Prostate gland (tissue), 2 donors: ENCODE data around the gene CACNG1. TPM values are rescaled to one million over a fixed set of nuclear protein-coding genes. Genes with fewer than 3 reads are reported as not detected.
"Not testable (repeated sequence)": the region's sequence is repeated elsewhere in the genome, so short reads cannot be mapped to it uniquely, and the experiment has no call there.

Experiments used
- DNase-seq: peaks from one replicate; pipeline ENCODE4 v3.0.0-alpha.2; 2019; ENCODE audit warnings: low spot score
- H3K27ac ChIP-seq, 2 donors: fragments of 200-600 bp; sonication (generic); 2 replicates each; pipeline ENCODE4 v1.5.1; 2017 to 2019
- H3K27me3 ChIP-seq: fragments of 200-600 bp; sonication (generic); replicated peaks from 2 replicates; pipeline ENCODE4 v1.5.1; 2019; ENCODE audit not compliant: insufficient read depth
- H3K36me3 ChIP-seq, 2 donors: fragments of 200-600 bp; sonication (generic); 1 replicate in 1 of 2; 2 replicates in 1 of 2; pipeline versions ENCODE4 v1.5.1 to v1.8.1; 2017 to 2019
- H3K4me1 ChIP-seq: fragments of 200-600 bp; sonication (generic); replicated peaks from 2 replicates; pipeline ENCODE4 v1.5.1; 2019
- H3K4me3 ChIP-seq, 2 donors: fragments of 200-600 bp; sonication (generic); 2 replicates each; pipeline ENCODE4 v1.5.1; 2017 to 2019
- H3K9me3 ChIP-seq: fragments of 200-600 bp; sonication (generic); 2 replicates; pipeline ENCODE4 v1.5.1; 2017
- CTCF ChIP-seq, 4 experiments: fragments of 200-600 bp in 2 of 4; fragments of 450-650 bp in 2 of 4; sonication (generic) in 2 of 4; IDR thresholded peaks; 1 replicate in 3 of 4; 2 replicates in 1 of 4; pipeline ENCODE4 v1.5.1; 2016 to 2019; ENCODE audit warnings: antibody characterized with exemption in 4 of 4, mild to moderate bottlenecking in 2 of 4, moderate library complexity in 2 of 4
- POLR2A ChIP-seq: fragments of 450-650 bp; IDR thresholded peaks from one replicate; pipeline ENCODE4 v1.6.1; 2016; ENCODE audit warnings: antibody characterized with exemption, mild to moderate bottlenecking
- POLR2AphosphoS5 ChIP-seq: sonication (generic); formaldehyde crosslinking; IDR thresholded peaks from one replicate; pipeline ENCODE4 v1.6.1; 2017; ENCODE audit warnings: antibody characterized with exemption
- WGBS: methylation state at CpG from one replicate; pipeline ENCODE4 v1.1.5; 2018; 5-methylcytosine and 5-hydroxymethylcytosine counted together
- intact Hi-C: fragments of 100-400 bp; cut with DNase I; formaldehyde crosslinking; loops from one replicate; pipeline ENCODE4 v1.14.2; 2022
- total RNA-seq, 2 donors: library from RNA; depleted of rRNA; stranded (reverse); fragments of >200 nt; gene quantifications; one replicate each; pipeline ENCODE4 v1.1.0, GENCODE V29; 2016

The CACNG1 gene
- total RNA-seq, 2 donors from 2014 or later = 0.74 TPM; not detected in 1

GRCh38 chr17:67082107-67082506 is 37.8 kb downstream of the CACNG1 start:
- intact Hi-C loops = no loop called here
- TF ChIP-seq POLR2A (no peak), POLR2AphosphoS5 (no peak), CTCF (IDR thresholded peaks at IDR 0.05) (no peak)
- DNase-seq = no peak
- H3K4me1 ChIP-seq = no peaks in the 10 kb centered on the region
- H3K27ac ChIP-seq = no peak overlapping the region
- no peaks in the 10 kb centered on the region for H3K36me3 ChIP-seq
- no peaks in the 10 kb centered on the region for H3K9me3 ChIP-seq
- no peaks in the 10 kb centered on the region for H3K27me3 ChIP-seq
- no peak overlapping the region for H3K4me3 ChIP-seq
- WGBS = 84% methylated on average over 1 of the region's 1 CpG

GRCh38 chr17:67085406-67085805 is 41.1 kb downstream of the CACNG1 start:
- no peak for TF ChIP-seq POLR2AphosphoS5
- TF ChIP-seq CTCF (IDR thresholded peaks at IDR 0.05) = no peak
- no peak for TF ChIP-seq POLR2A
- Histone ChIP-seq H3K4me3 (no peak overlapping the region), H3K27ac (no peak overlapping the region), H3K9me3 (no peaks in the 10 kb centered on the region), H3K4me1 (no peaks in the 10 kb centered on the region), H3K27me3 (no peaks in the 10 kb centered on the region), H3K36me3 (no peaks in the 10 kb centered on the region)
- WGBS = 63% methylated on average over 3 of the region's 3 CpGs
- intact Hi-C loops = no loop called here
- DNase-seq = no peak

GRCh38 chr17:67088639-67089038 is 44.3 kb downstream of the CACNG1 start:
- H3K9me3 ChIP-seq = no peaks in the 10 kb centered on the region
- TF ChIP-seq CTCF (IDR thresholded peaks at IDR 0.05) (no peak), POLR2A (no peak), POLR2AphosphoS5 (no peak)
- no peak overlapping the region for H3K4me3 ChIP-seq
- no peak overlapping the region for H3K27ac ChIP-seq
- no peaks in the 10 kb centered on the region for H3K4me1 ChIP-seq
- intact Hi-C loops = no loop called here
- no peaks in the 10 kb centered on the region for H3K27me3 ChIP-seq
- 96% methylated on average over 3 of the region's 3 CpGs for WGBS
- DNase-seq = no peak
- no peaks in the 10 kb centered on the region for H3K36me3 ChIP-seq

GRCh38 chr17:67090341-67090740 is 46.0 kb downstream of the CACNG1 start:
- no peak overlapping the region for H3K4me3 ChIP-seq
- H3K27ac ChIP-seq = no peak overlapping the region
- DNase-seq = no peak
- no peaks in the 10 kb centered on the region for H3K4me1 ChIP-seq
- intact Hi-C loops = no loop called here
- H3K9me3 ChIP-seq = no peaks in the 10 kb centered on the region
- TF ChIP-seq POLR2AphosphoS5 (no peak), CTCF (IDR thresholded peaks at IDR 0.05) (no peak), POLR2A (no peak)
- no peaks in the 10 kb centered on the region for H3K36me3 ChIP-seq
- H3K27me3 ChIP-seq = no peaks in the 10 kb centered on the region

GRCh38 chr17:67092291-67092690 is 47.9 kb downstream of the CACNG1 start:
- no peak for DNase-seq
- H3K9me3 ChIP-seq = no peaks in the 10 kb centered on the region
- no peaks in the 10 kb centered on the region for H3K4me1 ChIP-seq
- no peak overlapping the region for H3K4me3 ChIP-seq
- no peaks in the 10 kb centered on the region for H3K27me3 ChIP-seq
- TF ChIP-seq CTCF (IDR thresholded peaks at IDR 0.05) (no peak), POLR2AphosphoS5 (no peak), POLR2A (no peak)
- intact Hi-C loops = no loop called here
- no peak overlapping the region for H3K27ac ChIP-seq
- H3K36me3 ChIP-seq = no peaks in the 10 kb centered on the region
- 80% methylated on average over 5 of the region's 5 CpGs for WGBS

- H3K9me3 ChIP-seq, H3K36me3 ChIP-seq, H3K4me3 ChIP-seq, H3K27ac ChIP-seq, DNase-seq, intact Hi-C loops, H3K4me1 ChIP-seq, H3K27me3 ChIP-seq: not testable (repeated sequence)
- WGBS = 87% methylated on average over 7 of the region's 7 CpGs
These were observed 48.4 kb downstream of the CACNG1 start for GRCh38 chr17:67092710-67093109.
